ENCODE measurements around the gene DEFB127. TPM values are rescaled to one million over a fixed set of nuclear protein-coding genes. Genes with fewer than 3 reads are reported as not detected.

The DEFB127 gene
- not detected in 2 replicates for total RNA-seq

GRCh38 chr20:157154-157553, at the start of gene DEFB127:
Gene DEFB127, plus strand, starts transcription at chr20:157454. Its CDS starts 91 bp downstream, at chr20:157545.

GRCh38 chr20:142290-142689, 15.0 kb upstream of the DEFB127 start, which contains the start of gene DEFB126:
Gene DEFB126, plus strand, starts transcription at chr20:142590. Its CDS starts 39 bp downstream, at chr20:142629.

GRCh38 chr20:189611-190010, 32.4 kb downstream of the DEFB127 start, which contains the start of gene DEFB128:
Gene DEFB128, minus strand, starts transcription at chr20:189711. Its CDS starts 88 bp downstream, at chr20:189623.

Other genes starting within 250 kb of the DEFB127 start
- gene DEFB125, start 69.8 kb upstream of the DEFB127 start, total RNA-seq, result not detected in 2 replicates
- gene DEFB126, start 14.9 kb upstream of the DEFB127 start, total RNA-seq, result not detected in 2 replicates
- not detected in 2 replicates for gene DEFB128, start 32.3 kb downstream of the DEFB127 start, total RNA-seq
- gene DEFB129, start 69.8 kb downstream of the DEFB127 start, total RNA-seq, result not detected in 2 replicates
- not detected in 2 replicates for gene DEFB132, start 100.3 kb downstream of the DEFB127 start, total RNA-seq
- gene C20orf96, start 133.3 kb downstream of the DEFB127 start, total RNA-seq, result 3.6 and 4.2 TPM in 2 replicates
- gene ZCCHC3, start 140.1 kb downstream of the DEFB127 start, total RNA-seq, result 13.4 and 14.6 TPM in 2 replicates
- gene SOX12, start 168.1 kb downstream of the DEFB127 start, total RNA-seq, result 3.6 and 5.1 TPM in 2 replicates
- gene NRSN2, start 189.7 kb downstream of the DEFB127 start, total RNA-seq, result 13.6 and 22.8 TPM in 2 replicates
- gene TRIB3, start 223.3 kb downstream of the DEFB127 start, total RNA-seq, result 30.4 and 36.3 TPM in 2 replicates

Data from bladder microvascular endothelial cell (primary cell).